Smooth muscle cell (in vitro differentiated cells): ENCODE measurements around the gene CCDC144A. TPM values are rescaled to one million over a fixed set of nuclear protein-coding genes. Genes with fewer than 3 reads are reported as not detected.
"Not testable (repeated sequence)": the region's sequence is repeated elsewhere in the genome, so short reads cannot be mapped to it uniquely, and the experiment has no call there.

Source experiments
- DNase-seq: peaks from one replicate; lab custom pipeline; 2025; ENCODE audit not compliant: unreplicated experiment; lab: John Stamatoyannopoulos, UW
- H2AFZ ChIP-seq: fragments of 200-600 bp; sonication (generic); 2 replicates; pipeline ENCODE4 v1.6.0; 2016; ENCODE audit warnings: antibody characterized with exemption, low read depth, mild to moderate bottlenecking
- H3F3A ChIP-seq: fragments of 200-600 bp; sonication (generic); 2 replicates; pipeline ENCODE4 v1.6.0; 2017; ENCODE audit warnings: antibody characterized with exemption, low read depth
- H3K27ac ChIP-seq: fragments of 200-600 bp; sonication (generic); 2 replicates; pipeline ENCODE4 v1.5.1; 2016; ENCODE audit warnings: low read depth, mild to moderate bottlenecking
- H3K27me3 ChIP-seq: fragments of 200-600 bp; sonication (generic); 2 replicates; pipeline ENCODE4 v1.6.1; 2016; ENCODE audit warnings: low read depth, mild to moderate bottlenecking
- H3K36me3 ChIP-seq: fragments of 200-600 bp; sonication (generic); 2 replicates; pipeline ENCODE4 v1.5.1; 2016; ENCODE audit warnings: low read depth
- H3K4me1 ChIP-seq: fragments of 200-600 bp; sonication (generic); 2 replicates; pipeline ENCODE4 v1.5.1; 2016; ENCODE audit warnings: low read depth
- H3K4me2 ChIP-seq: fragments of 200-600 bp; sonication (generic); 2 replicates; pipeline ENCODE4 v1.6.0; 2016; ENCODE audit warnings: mild to moderate bottlenecking
- H3K4me3 ChIP-seq: fragments of 200-600 bp; sonication (generic); 2 replicates; pipeline ENCODE4 v1.5.1; 2016; ENCODE audit warnings: mild to moderate bottlenecking
- H3K79me2 ChIP-seq: fragments of 200-600 bp; sonication (generic); 2 replicates; pipeline ENCODE4 v1.6.0; 2016; ENCODE audit warnings: low read depth, mild to moderate bottlenecking
- H3K9ac ChIP-seq: fragments of 200-600 bp; sonication (generic); 2 replicates; pipeline ENCODE4 v1.6.0; 2016; ENCODE audit warnings: low read depth
- H3K9me3 ChIP-seq: fragments of 200-600 bp; sonication (generic); replicated peaks from 2 replicates; pipeline ENCODE4 v1.5.1; 2016; ENCODE audit warnings: low read depth
- H4K20me1 ChIP-seq: fragments of 200-600 bp; sonication (generic); 2 replicates; pipeline ENCODE4 v1.6.0; 2016; ENCODE audit warnings: low read depth
- WGBS: methylation state at CpG from one replicate; pipeline ENCODE4 v1.1.7; 2016; ENCODE audit warnings: low lambda C conversion rate; 5-methylcytosine and 5-hydroxymethylcytosine counted together
- polyA plus RNA-seq: library from polyadenylated mRNA; unstranded; fragments of >200 nt; fragmentation: Nextera tagmentation; extraction: Ambion mirVana; gene quantifications from 2 replicates; pipeline ENCODE4 v1.2.1, GENCODE V29; 2016
- total RNA-seq: library from RNA; depleted of rRNA; stranded (reverse); fragments of >200 nt; gene quantifications from 2 replicates; pipeline ENCODE4 v1.2.3, GENCODE V29; 2014
- TF ChIP-seq, protein P1 (sequence below): fragments of 200-600 bp; sonication (generic); IDR thresholded peaks from 2 replicates; pipeline ENCODE4 v1.5.1; 2017; ENCODE audit warnings: borderline replicate concordance, mild to moderate bottlenecking, antibody characterized with exemption; ENCODE audit not compliant: insufficient read depth, poor library complexity, severe bottlenecking

The CCDC144A gene
- total and polyA plus RNA-seq, 2 experiments from 2014 or later = 0.19 to 1.6 TPM

DNA sequence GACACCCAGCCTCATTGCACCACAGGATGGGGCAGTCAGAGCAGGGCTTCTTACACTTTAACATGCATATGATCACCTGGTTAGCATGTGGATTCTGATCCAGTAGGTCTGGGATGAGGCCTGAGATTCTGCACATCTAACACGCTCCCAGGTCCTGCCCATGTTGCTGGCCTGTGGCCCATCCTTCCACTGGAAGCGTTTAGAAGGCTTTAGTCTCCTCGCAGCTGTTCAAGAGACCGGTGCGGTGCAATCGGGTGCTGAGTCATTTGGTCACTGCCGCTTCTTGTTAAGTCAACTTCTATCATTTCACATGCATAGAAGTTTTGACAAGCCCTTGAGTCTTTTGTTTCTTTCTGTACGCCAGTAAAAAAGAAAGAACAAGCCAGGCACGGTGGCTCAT, 117.6 kb downstream of the CCDC144A start:
- H3K4me1 ChIP-seq, H3K9me3 ChIP-seq, H3F3A ChIP-seq, H3K9ac ChIP-seq, H4K20me1 ChIP-seq, H3K4me3 ChIP-seq, H2AFZ ChIP-seq, H3K27me3 ChIP-seq, H3K4me2 ChIP-seq, H3K36me3 ChIP-seq, DNase-seq, H3K27ac ChIP-seq, H3K79me2 ChIP-seq: not testable (repeated sequence)
- WGBS = 77% methylated on average over 8 of the region's 9 CpGs

DNA sequence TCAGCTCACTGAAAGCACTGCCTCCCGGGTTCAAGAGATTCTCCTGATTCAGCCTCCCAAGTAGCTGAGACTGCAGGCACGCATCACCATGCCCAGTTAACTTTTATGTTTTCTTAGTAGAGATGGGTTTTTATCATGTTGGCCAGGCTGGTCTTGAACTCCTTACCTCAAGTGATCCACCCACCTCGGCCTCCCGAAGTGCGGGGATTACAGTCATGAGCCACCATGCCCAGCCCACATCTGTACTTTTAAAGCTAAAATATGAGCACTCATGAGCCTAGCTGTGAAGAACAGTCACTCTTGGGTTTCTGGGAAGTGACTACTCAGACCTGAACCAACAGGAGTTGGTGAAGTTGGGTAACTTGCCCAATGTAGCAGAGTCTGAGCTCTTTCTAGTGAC, 120.2 kb downstream of the CCDC144A start:
- not testable (repeated sequence) for DNase-seq, H3K27ac ChIP-seq, H3K4me3 ChIP-seq, H3K9me3 ChIP-seq, H3K79me2 ChIP-seq, H3K36me3 ChIP-seq, H3K9ac ChIP-seq, H3K27me3 ChIP-seq, H3F3A ChIP-seq, H3K4me2 ChIP-seq, H4K20me1 ChIP-seq, H2AFZ ChIP-seq, H3K4me1 ChIP-seq
- 92% methylated on average over 5 of the region's 5 CpGs for WGBS

DNA sequence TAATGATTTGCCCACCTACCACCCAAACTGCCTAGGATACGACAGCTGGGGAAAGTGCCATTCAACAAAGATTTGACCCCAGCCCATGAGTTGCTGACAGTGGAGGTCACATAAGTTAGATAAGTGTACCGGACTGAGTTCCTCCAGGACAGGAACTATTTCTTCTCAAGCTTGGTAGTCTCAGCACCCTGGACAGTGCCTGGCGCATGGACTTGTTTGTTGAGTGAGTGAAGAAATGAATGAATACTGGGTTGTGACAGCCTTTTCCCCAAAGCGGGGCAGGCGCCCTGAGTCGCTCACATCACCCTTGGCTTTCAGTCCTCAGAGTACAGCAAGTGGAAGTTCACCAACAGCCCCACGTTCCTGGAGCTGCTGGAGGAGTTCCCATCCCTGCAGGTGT, 122.1 kb downstream of the CCDC144A start:
- H3K79me2 ChIP-seq, H3K27me3 ChIP-seq, H3K4me3 ChIP-seq, DNase-seq, H3K36me3 ChIP-seq, H2AFZ ChIP-seq, H3K9ac ChIP-seq, H3K4me2 ChIP-seq, H3F3A ChIP-seq, H3K9me3 ChIP-seq, H3K27ac ChIP-seq, H3K4me1 ChIP-seq, H4K20me1 ChIP-seq: not testable (repeated sequence)
- WGBS = 56% methylated on average over 7 of the region's 7 CpGs

DNA sequence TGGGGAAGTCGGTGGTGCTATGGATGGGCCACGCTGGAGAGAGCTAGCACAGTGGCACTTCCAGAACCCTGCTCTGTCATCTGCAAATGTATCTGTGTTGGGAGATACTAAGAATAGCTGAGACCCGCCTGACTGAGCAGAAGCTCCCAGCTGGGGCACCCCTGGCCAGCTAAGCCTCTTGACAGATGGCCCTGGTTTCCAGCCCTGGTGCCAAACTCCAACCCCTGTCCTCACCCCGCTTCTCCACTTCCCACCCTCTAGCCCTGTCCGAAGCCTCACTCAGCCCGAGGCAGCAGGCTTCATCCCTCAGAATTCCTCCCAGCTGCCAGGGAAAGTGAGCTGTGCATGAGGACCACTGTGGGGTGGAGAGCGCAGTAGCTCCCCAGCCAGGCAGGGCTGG, 124.4 kb downstream of the CCDC144A start:
- TF ChIP-seq, protein P1, sequence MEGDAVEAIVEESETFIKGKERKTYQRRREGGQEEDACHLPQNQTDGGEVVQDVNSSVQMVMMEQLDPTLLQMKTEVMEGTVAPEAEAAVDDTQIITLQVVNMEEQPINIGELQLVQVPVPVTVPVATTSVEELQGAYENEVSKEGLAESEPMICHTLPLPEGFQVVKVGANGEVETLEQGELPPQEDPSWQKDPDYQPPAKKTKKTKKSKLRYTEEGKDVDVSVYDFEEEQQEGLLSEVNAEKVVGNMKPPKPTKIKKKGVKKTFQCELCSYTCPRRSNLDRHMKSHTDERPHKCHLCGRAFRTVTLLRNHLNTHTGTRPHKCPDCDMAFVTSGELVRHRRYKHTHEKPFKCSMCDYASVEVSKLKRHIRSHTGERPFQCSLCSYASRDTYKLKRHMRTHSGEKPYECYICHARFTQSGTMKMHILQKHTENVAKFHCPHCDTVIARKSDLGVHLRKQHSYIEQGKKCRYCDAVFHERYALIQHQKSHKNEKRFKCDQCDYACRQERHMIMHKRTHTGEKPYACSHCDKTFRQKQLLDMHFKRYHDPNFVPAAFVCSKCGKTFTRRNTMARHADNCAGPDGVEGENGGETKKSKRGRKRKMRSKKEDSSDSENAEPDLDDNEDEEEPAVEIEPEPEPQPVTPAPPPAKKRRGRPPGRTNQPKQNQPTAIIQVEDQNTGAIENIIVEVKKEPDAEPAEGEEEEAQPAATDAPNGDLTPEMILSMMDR = no peak
- Histone ChIP-seq H3K4me3 (no peak overlapping the region), H3K27me3 (no peaks in the 10 kb centered on the region), H3K4me2 (no peak overlapping the region), H3K36me3 (no peaks in the 10 kb centered on the region), H3K27ac (no peak overlapping the region), H3K9ac (no peak overlapping the region), H3K79me2 (no peaks in the 10 kb centered on the region), H3K9me3 (no peaks in the 10 kb centered on the region), H2AFZ (no peak overlapping the region), H4K20me1 (no peaks in the 10 kb centered on the region), H3K4me1 (no peaks in the 10 kb centered on the region), H3F3A (no peaks in the 10 kb centered on the region)
- 84% methylated on average over 7 of the region's 7 CpGs for WGBS
- no peak for DNase-seq

DNA sequence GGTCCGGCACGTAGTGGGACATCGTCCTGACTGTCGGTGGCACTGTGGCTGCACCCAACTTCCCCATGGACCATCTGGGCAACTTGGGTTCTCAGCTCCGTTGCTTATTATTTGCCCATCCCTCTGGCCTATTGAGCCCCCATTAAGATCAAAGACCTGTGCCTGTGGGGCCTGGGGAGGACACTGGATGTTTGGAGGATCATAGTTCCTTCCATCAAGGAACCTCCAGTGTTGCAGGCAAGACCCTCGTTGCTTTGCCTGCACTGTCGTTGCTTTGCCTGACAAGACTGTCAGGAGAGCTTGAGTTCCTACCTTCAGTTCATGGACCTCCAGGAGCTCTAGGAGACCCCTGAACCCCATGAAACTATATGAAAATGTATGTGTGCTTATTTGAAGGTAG, 127.2 kb downstream of the CCDC144A start:
- Histone ChIP-seq H3K4me3 (no peak overlapping the region), H4K20me1 (no peaks in the 10 kb centered on the region), H3F3A (no peaks in the 10 kb centered on the region), H3K9me3 (no peaks in the 10 kb centered on the region), H3K79me2 (no peaks in the 10 kb centered on the region), H3K36me3 (no peaks in the 10 kb centered on the region), H2AFZ (no peak overlapping the region), H3K4me2 (no peak overlapping the region), H3K4me1 (no peaks in the 10 kb centered on the region), H3K27ac (no peak overlapping the region), H3K9ac (no peak overlapping the region), H3K27me3 (no peaks in the 10 kb centered on the region)
- no peak for DNase-seq
- WGBS = 92% methylated on average over 7 of the region's 7 CpGs
- TF ChIP-seq, protein P1 = no peak

DNA sequence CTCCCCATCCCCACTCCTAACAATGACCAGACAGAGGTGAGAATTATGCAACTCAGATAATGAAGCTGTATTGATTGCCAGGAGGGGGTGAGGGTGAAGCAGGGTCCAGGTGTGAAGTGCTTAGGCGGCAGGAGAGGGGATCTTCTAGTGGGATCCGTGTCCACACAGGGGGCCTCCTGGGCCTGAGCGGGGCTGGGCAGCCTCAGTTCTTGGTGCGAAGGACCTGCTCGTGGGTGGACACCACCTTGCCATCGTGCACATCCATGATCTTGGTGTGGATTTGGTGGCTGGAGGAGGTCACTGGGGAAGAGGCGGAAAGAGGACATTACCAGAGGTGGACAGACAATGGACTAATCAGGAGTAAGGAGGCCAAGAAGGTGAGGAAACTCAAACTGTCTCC, 127.9 kb downstream of the CCDC144A start:
- H2AFZ ChIP-seq, DNase-seq, H3K36me3 ChIP-seq, H3K79me2 ChIP-seq, H3K4me2 ChIP-seq, H4K20me1 ChIP-seq, H3K9ac ChIP-seq, H3F3A ChIP-seq, H3K27me3 ChIP-seq, H3K9me3 ChIP-seq, H3K4me1 ChIP-seq, H3K4me3 ChIP-seq, H3K27ac ChIP-seq: not testable (repeated sequence)
- 91% methylated on average over 7 of the region's 7 CpGs for WGBS
